Activated CD8-positive, alpha-beta memory T cell treated with anti-CD3 and anti-CD28 coated beads for 36 hours (primary cell): ENCODE results near the gene MYO1C. TPM values are rescaled to one million over a fixed set of nuclear protein-coding genes. Genes with fewer than 3 reads are reported as not detected.
"Not testable (repeated sequence)": the region's sequence is repeated elsewhere in the genome, so short reads cannot be mapped to it uniquely, and the experiment has no call there.

ENCODE experiments used
- CTCF ChIA-PET: fragments of 350-600 bp; sonication (Branson Sonifier 250); formaldehyde crosslinking; loops from one replicate; lab custom pipeline; 2021; ENCODE audit warnings: antibody characterized with exemption; lab: Charles Lee
- POLR2A ChIA-PET: fragments of 350-600 bp; sonication (Branson Sonifier 250); formaldehyde crosslinking; loops from one replicate; lab custom pipeline; 2021; ENCODE audit warnings: antibody characterized with exemption; lab: Charles Lee
- total RNA-seq, 2 experiments: library from RNA; stranded (reverse); gene quantifications; one replicate each; pipeline ENCODE4 v1.2.3, GENCODE V29; 2021

The MYO1C gene
- 10 to 100 TPM; 30.4 to 31.4 TPM for total RNA-seq

GRCh38 chr17:1492249-1493206, at the start of gene MYO1C:
Gene MYO1C (minus strand): TSS chr17:1492686. CDS start chr17:1492487, 199 bp downstream.
- POLR2A ChIA-PET = interaction anchor here (0.5 to 1.0 kb wide), 2 partner anchors 8 to 23 kb away, joined by 4 to 5 read pairs; partner anchors contain the start of gene INPP5K

GRCh38 chr17:1541367-1541904, 49.0 kb upstream of the MYO1C start:
- ChIA-PET POLR2A (no interaction called here), CTCF (interaction anchor here (0.6 kb wide), 1 partner anchor 643 kb away, joined by 5 read pairs; no protein-coding TSS in a partner anchor)

More at GRCh38 chr17:1492249-1493206, at the start of gene MYO1C:
- CTCF ChIA-PET = interaction anchor here (1.0 to 1.4 kb wide), 2 partner anchors 24 to 127 kb away, joined by 3 to 5 read pairs; partner anchors contain the start of gene INPP5K

- ChIA-PET CTCF (no interaction called here), POLR2A (no interaction called here)
These were observed 47.3 kb upstream of the MYO1C start for GRCh38 chr17:1539811-1540210.

- ChIA-PET CTCF (interaction anchor here (0.6 kb wide), 1 partner anchor 11 kb away, joined by 3 read pairs; no protein-coding TSS in a partner anchor), POLR2A (no interaction called here)
These were observed 43.3 kb upstream of the MYO1C start for GRCh38 chr17:1535737-1536136.

GRCh38 chr17:1533661-1534325, 41.3 kb upstream of the MYO1C start:
- ChIA-PET CTCF (interaction anchor here (0.6 to 1.4 kb wide), 3 partner anchors 13 to 166 kb away, joined by 3 read pairs; no protein-coding TSS in a partner anchor), POLR2A (no interaction called here)

- CTCF ChIA-PET = interaction anchor here (1.1 to 1.4 kb wide), 3 partner anchors 13 to 28 kb away, joined by 3 read pairs; no protein-coding TSS in a partner anchor
- POLR2A ChIA-PET = no interaction called here
These were observed 40.5 kb upstream of the MYO1C start for GRCh38 chr17:1532836-1533602.

- ChIA-PET CTCF (no interaction called here), POLR2A (no interaction called here)
These were observed 37.4 kb upstream of the MYO1C start for GRCh38 chr17:1529863-1530262.

- POLR2A ChIA-PET, CTCF ChIA-PET: not testable (repeated sequence)
These were observed 34.4 kb upstream of the MYO1C start for GRCh38 chr17:1526876-1527275.

- CTCF ChIA-PET = no interaction called here
- POLR2A ChIA-PET = no interaction called here
These were observed 30.1 kb upstream of the MYO1C start for GRCh38 chr17:1522626-1523025.

GRCh38 chr17:1521086-1521640, 28.7 kb upstream of the MYO1C start:
- ChIA-PET POLR2A (no interaction called here), CTCF (no interaction called here)

- CTCF ChIA-PET = interaction anchor here (0.6 to 0.8 kb wide), 2 partner anchors 86 to 97 kb away, joined by 3 read pairs; no protein-coding TSS in a partner anchor
- POLR2A ChIA-PET = no interaction called here
These were observed 27.2 kb upstream of the MYO1C start for GRCh38 chr17:1519678-1520077.

- POLR2A ChIA-PET = no interaction called here
- CTCF ChIA-PET = no interaction called here
These were observed 25.9 kb upstream of the MYO1C start for GRCh38 chr17:1518410-1518809.

GRCh38 chr17:1516388-1517161, 24.1 kb upstream of the MYO1C start, which contains the start of gene INPP5K:
Gene INPP5K (minus strand): TSS chr17:1516612. CDS start chr17:1516499, 113 bp downstream.
- CTCF ChIA-PET = interaction anchor here (1.0 to 2.4 kb wide), 8 partner anchors 11 to 151 kb away, joined by 3 to 16 read pairs (median 6); partner anchors contain the start of genes CRK, MYO1C and RILP

GRCh38 chr17:1515640-1516387, 23.3 kb upstream of the MYO1C start:
- POLR2A ChIA-PET = interaction anchor here (0.5 to 2.2 kb wide), 7 partner anchors 24 to 319 kb away, joined by 3 to 7 read pairs (median 5); no protein-coding TSS in a partner anchor
- CTCF ChIA-PET = interaction anchor here (1.0 to 2.4 kb wide), 10 partner anchors 10 to 150 kb away, joined by 3 to 16 read pairs (median 5); partner anchors contain the start of genes CRK, MYO1C, RILP and YWHAE

More at GRCh38 chr17:1516388-1517161, 24.1 kb upstream of the MYO1C start, which contains the start of gene INPP5K:
- POLR2A ChIA-PET = interaction anchor here (0.6 to 2.2 kb wide), 5 partner anchors 25 to 320 kb away, joined by 4 to 7 read pairs (median 5); no protein-coding TSS in a partner anchor

GRCh38 chr17:1512351-1512750, 19.9 kb upstream of the MYO1C start:
- ChIA-PET CTCF (interaction anchor here (1.5 kb wide), 1 partner anchor 13 kb away, joined by 3 read pairs; no protein-coding TSS in a partner anchor), POLR2A (interaction anchor here (0.6 kb wide), 1 partner anchor 26 kb away, joined by 5 read pairs; no protein-coding TSS in a partner anchor)

- POLR2A ChIA-PET = no interaction called here
These were observed 19.4 kb upstream of the MYO1C start for GRCh38 chr17:1511756-1512321.

More at GRCh38 chr17:1511756-1512321, 19.4 kb upstream of the MYO1C start:
- CTCF ChIA-PET = no interaction called here
